ENCODE data around the gene CBFB.
A peak's percentile ranks its signal among the peaks of the same experiment; 100 is the strongest.
"Not testable (repeated sequence)": the region's sequence is repeated elsewhere in the genome, so short reads cannot be mapped to it uniquely, and the experiment has no call there.

Gene CBFB

DNA sequence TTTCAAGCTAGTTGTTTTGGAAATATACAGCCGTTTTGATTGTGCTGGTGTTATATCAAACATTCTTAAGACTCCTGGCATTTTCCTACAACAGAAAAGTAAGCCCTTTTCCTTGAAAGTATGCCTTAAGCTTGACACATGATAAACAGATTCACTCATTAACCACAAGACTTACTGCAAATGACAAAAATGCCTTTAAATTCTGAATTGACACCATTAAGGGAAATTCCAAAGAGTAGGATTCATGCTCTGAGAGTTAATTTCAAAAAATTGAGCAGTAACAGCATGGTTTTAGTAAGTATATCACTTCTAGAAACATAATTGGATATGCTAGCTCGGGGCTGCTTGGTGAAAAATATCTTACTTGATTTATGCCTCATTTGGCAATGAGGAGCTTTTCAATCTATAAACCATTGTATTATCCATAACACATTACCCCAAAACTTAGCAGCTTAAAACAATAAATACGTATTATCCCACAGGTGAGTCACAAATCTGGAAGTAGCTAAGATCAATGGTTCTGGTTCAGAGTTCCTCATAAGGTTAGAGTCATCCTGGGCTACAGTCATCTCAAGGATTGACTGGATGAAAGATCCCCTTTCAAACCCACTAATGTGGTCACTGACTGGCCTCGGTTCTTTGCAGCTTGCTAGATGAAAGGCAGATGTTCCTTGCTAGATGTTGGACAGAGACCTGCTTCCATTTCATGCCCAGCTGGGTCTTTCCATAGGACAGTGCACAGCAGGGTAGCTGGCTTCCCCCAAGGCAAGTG is 72.5 kb downstream of the CBFB start:
- no peak for DNase-seq

DNA sequence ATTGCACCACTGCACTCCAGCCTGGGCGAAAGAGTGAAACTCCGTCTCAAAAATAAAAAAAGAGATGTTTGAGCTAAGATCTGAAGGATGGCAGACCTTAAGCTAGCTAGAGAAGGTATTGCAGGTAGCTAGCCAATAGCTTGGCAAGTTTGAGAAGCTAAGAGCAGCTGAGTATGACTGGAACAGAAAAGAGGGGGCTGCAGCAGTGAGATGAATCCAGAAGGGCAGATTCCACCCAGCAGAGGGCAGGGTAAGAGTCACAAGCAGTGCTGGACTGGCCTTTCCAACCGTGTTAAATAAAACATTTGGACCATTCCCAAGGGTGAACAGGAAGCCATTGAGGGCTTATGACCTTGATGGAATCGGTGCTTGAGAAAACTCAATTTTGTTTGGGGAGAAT is 75.1 kb downstream of the CBFB start:
- no peak for DNase-seq

DNA sequence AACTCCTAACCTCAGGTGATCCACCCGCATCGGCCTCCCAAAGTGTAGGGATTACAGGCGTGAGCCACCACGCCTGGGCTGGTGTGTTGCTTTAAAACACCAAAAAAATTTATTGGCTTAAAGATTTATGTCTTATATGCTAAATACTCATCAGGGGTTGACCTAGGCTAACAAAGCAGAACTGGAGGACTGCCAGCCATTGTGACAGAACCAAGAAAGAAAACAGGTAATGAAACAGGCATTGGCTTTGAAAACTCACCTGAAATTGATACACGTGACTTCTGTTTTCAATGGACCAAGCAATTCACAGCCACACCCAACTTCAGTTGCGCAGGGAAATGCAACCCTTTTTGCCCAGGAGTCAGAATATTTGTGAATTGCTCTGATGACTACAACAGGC is 75.9 kb downstream of the CBFB start:
- no peak for DNase-seq

DNA sequence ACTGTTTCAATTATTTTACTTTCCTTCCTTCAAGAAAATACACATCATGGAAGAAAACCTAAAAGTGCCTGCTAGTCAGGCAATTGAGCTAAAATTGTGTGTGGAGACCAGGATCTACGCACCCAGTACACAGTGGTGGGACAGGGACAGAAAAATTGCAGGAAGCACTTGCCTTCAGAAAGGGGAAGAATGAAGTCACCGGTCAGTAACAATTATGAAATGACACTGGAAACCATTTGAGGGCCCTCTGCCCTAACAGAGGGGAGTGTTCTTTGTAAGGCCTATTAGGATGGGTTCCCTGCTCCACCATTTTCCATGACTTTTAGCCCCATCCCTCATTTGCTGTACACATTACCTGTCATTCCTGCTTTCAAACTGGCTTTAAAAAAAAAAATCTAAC is 76.3 kb downstream of the CBFB start:
- DNase-seq: no peak

DNA sequence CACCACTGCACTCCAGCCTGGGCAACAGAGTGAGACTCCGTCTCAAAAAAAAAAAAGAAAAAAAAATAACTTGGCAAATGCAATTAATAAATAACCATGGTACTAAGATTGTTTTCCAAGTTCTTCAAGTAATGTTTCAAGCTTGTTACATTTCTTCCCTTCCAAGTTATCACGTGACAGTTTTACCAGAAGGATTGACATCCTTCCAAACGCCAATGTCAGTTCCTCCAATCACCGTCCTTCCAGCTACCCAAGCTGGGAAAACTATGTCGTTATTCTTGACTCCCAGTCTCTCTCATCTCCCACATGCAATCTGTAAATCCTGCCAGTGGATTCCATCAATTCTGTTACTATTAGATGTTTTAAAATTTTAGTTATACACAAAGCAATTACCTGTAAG is 76.9 kb downstream of the CBFB start:
- DNase-seq: no peak

DNA sequence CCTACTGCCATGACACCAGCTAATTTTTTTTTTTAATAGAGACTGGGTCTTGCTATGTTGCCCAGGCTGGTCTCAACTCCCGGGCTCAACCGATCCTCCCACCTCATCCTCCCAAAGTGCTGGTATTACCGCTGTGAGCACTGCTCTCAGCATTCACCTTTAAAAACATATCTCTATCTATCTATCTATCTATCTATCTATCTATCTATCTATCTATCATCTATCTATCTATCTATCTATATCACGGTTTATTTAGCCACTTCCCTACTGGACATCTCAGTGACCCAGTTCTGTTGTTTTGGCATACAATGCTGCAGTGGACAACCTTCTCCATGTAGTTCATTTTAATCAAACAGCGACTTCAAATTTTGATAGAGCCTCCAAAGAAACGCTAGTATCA is 79.5 kb downstream of the CBFB start:
- DNase-seq: no peak

DNA sequence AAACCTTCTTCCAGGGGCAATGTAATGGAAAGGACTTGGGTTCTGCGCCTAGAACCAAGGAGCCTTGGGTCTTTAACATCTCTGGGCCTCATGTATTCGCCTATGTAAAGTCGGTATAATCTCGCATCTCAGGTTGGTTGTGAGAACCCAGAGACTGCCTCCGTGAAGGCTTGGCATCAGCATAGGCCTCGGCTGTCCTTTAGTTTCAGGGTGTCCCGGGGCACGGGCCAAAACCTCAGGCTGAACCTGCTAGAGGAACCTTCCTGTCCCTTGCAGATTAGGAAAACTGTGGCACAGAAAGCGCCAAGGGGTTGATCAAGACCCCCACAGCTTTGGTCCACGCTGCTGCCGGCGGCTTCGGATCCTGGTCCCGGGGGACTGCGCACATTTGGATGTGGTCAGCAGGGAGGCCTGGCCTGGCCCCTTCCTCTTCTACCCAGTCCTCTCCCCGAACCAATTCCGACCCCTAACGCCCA is 80.0 kb downstream of the CBFB start:
- DNase-seq: no peak

DNA sequence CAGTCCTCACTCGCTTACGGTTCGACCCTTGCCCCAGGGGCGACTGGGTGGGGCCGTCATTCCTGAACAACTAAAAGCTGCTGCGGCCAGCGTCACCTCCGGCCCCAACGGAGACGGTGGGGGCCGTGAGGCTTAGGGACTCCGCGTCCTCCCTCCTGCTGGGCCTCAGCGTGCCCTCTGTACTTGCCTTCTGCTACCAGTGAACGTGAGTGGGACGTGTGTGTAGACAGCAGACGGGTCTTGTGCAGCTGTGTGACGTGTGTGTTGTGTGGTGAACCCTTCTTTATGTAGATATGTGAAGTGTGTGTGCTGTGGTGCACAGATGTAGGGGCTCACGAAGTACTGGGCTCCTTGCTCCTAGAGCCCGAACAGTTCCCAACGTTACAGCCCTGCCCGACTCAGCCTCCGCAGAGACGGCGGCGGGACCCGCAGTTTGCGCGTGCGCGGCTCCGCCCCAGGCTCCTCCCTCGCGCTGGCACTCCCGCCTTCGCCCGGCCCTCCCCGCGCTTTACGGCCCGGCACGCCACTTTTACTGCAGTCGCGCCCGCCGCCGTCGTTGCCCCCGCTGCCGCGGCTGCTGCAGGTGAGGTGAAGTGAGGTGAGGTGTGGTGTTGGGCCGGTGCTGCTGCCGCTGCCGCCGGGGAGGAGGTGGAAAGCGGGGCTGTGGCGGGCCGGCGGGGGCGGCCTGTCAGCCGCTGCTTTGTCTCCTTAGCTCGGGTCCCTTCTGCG is 80.6 kb downstream of the CBFB start, which contains the start of gene PHAF1:
PHAF1 (plus strand) TSS at position 535 of the 729 bp plus-strand sequence. CDS start 235 bp downstream, outside the sequence.
- peak; percentile 95 for DNase-seq

DNA sequence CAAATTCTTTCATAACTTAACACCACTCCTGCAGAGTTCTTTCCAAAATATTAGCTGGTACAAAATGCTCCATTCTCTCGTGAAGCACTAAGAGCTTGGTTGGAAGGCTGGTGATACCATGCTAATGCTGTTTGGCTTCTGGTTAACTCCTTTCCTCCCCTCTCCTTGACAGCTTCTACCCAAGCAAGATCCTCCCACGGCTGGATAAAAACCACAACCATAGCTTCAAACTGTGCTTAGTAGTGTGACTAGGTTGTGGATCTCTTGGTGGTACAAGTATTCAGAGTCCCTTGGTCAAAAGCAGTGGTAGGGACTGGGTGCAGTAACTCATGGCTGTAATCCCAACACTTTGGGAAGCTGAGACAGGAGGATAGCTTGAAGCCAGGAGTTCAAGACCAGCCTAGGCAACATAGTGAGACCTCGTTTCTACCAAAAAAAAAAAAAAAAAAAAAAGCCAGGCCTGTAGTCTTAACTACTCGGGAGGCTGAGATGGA is 83.0 kb downstream of the CBFB start:
- DNase-seq: no peak

DNA sequence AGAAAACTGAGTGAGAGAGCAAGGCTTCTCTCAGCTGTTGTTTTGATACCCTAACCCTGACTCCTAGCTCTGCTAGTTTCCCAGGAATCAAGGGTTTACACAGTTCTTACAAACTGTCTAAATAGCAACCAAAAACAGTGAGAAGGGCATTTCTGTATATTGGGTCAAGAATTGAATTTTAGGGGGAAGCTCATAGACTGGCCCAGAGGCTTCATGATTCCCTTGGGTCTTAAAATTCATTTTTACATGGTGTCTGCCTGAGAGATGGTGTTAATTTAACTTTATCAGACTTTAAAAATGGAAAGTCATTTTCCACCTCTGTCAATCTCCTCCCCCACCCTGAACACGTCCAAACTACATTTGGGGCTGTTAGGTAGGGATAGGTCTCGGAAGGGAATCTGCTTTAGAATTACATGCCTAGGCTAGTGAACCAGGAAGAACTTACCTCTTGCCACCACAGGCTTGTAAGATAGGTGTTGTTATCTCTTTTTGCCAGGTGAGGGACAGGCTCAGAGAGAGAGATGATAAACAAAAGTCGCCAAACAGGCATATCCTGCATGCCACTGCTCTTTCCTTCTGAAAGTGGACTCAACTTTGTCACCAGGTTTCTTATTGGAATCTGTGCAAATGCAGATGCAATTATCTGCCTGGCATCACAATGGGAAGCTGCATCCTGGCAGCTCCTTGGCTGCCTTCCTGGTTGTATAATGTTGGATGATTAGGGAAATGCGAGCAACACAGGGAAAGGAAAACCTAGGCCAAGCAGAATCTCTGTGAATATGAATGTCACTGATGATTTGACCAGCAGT is 83.8 kb downstream of the CBFB start:
- DNase-seq: no peak

DNA sequence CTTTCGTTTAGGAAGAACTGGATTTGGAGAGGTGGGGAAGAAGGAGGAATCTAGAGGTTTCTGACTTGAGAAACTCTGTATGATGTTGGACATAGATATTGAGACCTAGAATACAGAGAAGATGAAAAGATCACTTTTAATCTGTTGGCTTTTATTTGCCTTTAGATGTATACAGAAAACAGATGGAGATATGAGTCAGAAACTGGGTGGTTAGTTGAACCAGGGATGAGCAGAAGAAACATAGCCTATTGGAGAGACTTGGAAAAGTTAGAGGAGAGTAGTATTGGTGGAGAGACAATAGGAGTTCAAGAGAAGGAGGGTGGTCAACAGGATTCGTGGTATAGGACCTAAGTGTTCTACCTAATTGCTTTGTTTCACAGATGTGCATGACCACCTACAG is 85.8 kb downstream of the CBFB start:
- DNase-seq: no peak

DNA sequence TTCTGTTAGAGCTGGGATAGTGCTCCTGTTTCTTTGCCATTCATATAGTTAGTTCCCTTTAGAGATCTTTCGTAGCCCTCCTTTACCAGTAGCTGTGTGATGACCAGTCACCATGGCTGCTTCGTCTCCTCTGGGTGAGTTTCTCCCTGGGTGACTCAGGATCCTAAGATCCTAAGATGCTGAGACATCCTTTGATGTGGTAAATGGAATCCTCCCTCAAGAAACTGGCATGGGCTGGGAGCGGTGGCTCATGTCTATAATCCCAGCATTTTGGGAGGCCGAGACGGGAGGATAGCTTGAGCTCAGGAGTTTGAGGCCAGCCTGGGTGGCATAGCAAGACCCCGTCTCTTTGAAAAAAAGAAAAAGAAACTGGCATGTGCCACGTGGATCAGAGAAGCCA is 86.7 kb downstream of the CBFB start:
- no peak for DNase-seq

DNA sequence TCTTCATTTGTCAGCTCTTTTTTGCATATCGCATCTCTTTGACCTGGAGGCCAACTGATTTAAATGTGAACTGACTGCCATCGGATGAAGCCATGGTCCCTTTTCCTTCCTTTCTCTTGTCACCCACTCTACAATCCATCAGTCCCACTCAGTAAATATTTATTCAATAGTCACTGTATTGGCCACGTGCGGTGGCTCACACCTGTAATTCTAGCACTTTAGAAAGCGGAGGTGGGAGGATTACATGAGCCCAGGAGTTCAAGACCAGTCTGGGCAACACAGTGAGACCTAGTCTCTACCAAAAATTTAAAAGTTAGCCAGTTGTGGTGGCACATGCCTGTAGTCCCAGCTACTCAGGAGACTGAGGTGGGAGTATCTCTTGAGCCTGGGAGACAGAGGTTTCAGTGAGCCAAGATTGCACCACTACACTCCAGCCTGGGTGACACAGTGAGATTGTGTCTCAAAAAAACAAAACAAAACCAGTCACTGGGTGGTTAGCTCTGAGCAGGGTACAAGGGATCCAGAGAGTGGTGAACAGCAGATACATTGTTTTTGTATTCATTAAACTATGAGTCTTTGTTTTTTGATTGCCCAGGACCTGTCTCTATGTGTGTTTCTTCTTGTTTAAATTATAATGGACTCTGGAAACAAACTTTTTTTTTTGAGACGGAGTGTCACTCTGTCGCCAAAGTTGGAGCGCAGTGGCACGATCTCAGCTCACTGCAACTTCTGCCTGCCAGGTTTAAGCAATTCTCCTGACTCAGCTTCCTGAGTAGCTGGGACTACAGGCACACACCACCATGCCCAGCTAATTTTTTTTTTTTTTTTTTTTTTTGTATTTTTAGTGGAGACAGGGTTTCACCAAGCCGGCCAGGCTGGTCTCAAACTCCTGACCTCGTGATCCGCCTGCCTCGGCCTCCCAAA is 87.7 kb downstream of the CBFB start:
- DNase-seq: no peak

DNA sequence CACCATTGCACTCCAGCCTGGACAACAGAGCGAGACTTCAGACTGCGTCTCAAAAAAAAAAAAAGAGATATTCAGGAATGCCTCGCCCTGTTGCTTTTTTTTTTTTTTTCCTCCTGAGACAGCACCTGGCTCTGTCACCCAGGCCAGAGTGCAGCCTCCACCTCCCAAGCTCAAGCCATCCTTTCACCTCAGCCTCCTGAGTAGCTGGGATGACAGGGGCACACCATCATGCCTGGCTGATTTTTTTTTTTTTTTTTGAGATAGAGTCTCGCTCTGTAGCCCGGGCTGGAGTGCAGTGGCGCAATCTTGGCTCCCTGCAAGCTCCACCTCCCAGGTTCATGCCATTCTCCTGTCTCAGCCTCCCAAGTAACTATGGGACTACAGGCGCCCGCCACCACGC is 88.8 kb downstream of the CBFB start:
- DNase-seq: no peak

DNA sequence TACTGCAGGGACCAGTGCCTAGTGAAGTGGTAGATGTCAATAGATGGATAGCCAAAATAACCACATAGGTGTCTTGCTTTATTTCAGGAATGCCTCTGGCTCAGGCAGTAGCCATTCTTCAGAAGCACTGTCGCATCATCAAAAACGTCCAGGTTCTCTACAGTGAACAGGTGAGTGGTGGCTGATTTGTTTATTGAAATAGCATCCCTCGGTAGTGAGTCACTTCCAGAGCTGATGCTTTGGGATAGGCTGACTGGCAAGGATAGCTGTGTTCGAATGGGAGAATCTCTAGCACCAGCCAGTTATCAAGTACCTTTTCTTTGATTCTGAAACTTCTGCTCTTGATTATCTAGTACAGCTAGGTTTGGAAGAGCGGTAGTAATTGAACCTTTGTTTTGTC is 91.1 kb downstream of the CBFB start:
- DNase-seq: no peak

DNA sequence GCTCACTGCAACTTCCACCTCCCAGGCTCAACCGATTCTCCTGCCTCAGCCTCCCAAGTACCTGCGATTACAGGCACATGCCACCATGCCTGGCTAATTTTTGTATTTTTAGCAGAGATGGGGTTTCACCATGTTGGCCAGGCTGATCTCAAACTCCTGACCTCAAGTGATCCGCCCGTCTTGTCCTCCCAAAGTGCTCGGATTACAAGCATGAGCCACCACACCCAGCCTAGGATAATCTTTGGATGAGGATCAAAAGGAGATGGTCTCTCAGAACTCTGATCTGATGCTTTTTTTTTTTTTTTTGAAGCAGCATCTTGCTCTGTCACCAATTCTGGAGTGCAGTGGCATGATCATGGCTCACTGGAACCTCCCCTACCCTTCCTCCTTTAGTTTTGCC is 93.8 kb downstream of the CBFB start:
- DNase-seq: not testable (repeated sequence)

DNA sequence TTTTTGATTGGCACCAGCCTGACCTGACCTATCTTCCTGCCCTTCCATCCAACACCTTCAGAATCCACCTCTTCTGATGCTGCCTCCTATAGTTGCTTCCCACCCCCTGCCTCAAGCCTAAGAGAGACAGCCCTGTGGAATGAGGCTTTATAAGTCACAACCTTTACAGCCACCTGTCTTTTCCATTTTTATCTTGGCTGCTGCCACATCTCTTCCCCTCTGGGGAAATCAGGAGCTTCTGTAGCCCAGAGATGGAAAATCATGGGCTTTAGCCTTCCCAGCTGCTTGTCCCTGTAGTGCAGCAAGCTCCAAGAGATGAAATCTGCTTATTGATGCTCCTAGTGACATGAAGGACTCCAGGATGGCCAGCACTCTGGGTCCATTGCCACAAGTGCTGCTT is 99.5 kb downstream of the CBFB start:
- no peak for DNase-seq

DNA sequence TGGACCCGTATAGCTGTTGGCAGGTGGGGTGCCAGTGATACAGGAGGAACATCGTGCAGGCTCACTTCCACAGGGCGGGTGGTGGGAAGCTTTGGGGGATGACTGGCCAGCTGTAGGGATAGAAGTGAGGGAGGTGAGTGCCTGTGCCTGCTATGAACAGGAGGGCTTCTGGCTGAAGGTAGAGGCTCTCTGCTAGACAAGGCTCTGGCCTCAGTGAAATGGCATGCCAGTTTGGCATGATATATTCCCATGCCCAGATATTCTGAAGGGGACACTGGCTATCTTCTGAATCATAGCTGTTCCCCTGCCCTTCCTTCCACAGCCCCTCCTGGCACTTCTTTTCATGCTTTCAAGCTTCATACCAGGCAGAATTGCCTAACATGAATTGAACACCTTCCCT is 99.9 kb downstream of the CBFB start:
- no peak for DNase-seq

DNA sequence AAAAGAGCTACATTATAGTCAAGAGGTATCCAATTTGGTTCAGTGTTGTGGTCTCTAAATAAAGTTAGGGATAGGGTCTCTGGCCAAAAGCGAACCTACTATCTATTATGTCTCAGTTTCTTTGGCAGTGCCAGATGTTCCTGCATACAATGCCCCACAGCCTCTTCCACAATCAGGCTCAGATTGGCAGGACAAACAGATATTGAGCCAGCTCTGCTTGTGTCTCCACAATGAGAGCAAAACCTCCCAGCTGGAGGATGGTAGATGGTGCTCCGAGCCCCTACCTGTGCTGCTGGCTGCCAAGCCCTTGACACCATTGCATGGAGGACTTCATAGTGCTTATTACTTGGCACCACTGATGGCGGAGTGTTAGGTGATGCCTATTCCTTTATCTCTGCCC is 100.5 kb downstream of the CBFB start:
- no peak for DNase-seq

DNA sequence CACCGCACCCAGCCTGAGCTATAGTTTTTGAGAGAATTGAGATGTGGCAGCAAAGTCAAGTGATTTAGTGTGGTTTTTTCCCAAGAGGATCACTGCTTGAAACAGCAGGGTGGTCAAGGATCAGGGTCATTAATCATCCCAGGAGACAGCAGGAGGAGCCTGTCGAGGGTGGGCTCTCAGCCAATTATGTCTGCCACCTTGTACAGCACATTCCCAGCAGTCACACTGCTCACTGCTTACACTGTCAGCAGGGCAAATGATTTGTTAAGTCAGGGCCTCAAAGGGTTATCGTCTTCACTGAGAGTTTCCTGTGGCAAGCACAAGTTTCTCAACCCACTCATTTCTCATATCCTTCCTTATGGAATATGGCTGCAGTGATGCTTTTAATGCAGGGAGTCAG is 108.7 kb downstream of the CBFB start:
- DNase-seq: no peak

DNA sequence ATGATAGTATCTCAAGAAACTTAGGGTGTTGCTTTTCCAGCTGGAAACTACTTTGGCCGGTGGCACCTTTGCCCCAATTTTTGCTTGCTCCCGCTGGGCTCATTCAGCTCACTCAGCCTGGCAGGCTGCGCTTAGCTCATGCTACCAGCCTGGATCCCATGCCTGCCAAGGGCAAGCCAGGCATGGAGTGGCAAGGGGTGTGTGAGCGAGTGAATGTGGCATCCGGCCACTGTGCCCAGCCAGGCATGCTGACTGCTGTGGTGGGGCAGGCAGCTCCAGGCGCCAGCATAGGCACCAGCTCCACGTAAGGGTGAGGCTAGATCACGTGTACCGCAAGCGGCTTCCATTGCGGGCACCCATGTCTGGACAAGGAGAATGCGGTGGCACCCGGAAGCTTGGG is 112.4 kb downstream of the CBFB start:
- no peak for DNase-seq

DNA sequence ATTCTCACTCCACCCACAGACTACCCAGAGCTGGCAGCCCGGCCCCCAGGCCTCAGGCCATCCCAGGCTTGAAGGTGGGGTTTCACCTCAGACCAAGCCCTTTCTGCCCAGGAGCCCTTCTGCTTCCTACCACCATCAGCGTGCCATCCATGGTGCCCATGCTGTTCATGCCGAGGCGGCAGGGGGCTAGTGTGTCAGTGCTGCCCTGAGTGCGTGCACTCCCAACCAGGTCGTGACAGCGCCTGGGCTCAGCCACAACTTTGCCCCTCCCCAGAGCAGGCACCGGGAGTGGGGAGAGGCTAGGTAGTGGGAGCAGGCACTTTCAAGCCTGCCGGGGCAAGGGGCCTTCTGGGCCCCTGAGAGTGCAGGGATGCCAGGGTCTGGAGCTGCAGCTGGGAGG is 113.4 kb downstream of the CBFB start:
- DNase-seq: no peak

All from activated CD4-positive, alpha-beta T cell treated with anti-CD3 and anti-CD28 coated beads, Interleukin-2, amount 50 U/mL, for 1 hour (primary cell).